Transverse colon (tissue), 3 donors: ENCODE results near the gene CERK.

Experiments used
- EP300 ChIP-seq: sonication (generic); formaldehyde crosslinking; IDR thresholded peaks from one replicate; pipeline ENCODE4 v1.6.1; 2017; ENCODE audit warnings: antibody characterized with exemption, low read depth
- POLR2A ChIP-seq: fragments of 450-650 bp; IDR thresholded peaks from one replicate; pipeline ENCODE4 v1.6.1; 2016; ENCODE audit warnings: antibody characterized with exemption, mild to moderate bottlenecking, moderate library complexity
- TF ChIP-seq, protein P1 (sequence below), 5 experiments: fragments of 200-600 bp in 3 of 5; fragments of 450-650 bp in 2 of 5; sonication (generic) in 3 of 5; IDR thresholded peaks; 1 replicate in 2 of 5; 2 replicates in 3 of 5; pipeline ENCODE4 v1.5.1; 2016 to 2017; ENCODE audit warnings: antibody characterized with exemption in 5 of 5, inconsistent platforms in 3 of 5, mild to moderate bottlenecking in 2 of 5, moderate library complexity in 1 of 5

DNA sequence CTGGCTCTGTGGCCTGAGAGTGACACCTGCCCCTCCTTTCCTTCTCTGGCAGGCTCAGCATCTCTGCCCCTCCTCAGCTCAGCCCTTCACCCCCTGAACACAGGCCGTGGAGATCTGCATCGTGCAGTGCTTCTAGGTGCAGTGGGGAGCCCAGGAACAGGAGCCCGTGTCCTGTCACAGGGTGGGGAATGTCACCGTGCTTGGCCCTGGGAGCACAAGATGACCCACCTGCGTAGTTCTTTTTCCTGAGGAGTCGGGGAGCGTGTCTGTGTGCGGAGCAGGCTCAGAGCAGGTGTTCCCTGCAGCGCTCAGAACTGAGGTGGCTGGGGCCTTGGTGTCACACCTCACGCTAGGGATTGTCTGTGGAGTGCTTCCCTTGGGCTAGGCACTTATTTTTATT lies 35.0 kb upstream of the CERK start:
- TF ChIP-seq, protein P1, sequence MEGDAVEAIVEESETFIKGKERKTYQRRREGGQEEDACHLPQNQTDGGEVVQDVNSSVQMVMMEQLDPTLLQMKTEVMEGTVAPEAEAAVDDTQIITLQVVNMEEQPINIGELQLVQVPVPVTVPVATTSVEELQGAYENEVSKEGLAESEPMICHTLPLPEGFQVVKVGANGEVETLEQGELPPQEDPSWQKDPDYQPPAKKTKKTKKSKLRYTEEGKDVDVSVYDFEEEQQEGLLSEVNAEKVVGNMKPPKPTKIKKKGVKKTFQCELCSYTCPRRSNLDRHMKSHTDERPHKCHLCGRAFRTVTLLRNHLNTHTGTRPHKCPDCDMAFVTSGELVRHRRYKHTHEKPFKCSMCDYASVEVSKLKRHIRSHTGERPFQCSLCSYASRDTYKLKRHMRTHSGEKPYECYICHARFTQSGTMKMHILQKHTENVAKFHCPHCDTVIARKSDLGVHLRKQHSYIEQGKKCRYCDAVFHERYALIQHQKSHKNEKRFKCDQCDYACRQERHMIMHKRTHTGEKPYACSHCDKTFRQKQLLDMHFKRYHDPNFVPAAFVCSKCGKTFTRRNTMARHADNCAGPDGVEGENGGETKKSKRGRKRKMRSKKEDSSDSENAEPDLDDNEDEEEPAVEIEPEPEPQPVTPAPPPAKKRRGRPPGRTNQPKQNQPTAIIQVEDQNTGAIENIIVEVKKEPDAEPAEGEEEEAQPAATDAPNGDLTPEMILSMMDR (IDR thresholded peaks at IDR 0.05) = no peak
- TF ChIP-seq POLR2A = no peak
- TF ChIP-seq EP300 = no peak
